ENCODE data around the gene BLZF1. TPM values are rescaled to one million over a fixed set of nuclear protein-coding genes. Genes with fewer than 3 reads are reported as not detected.

The BLZF1 gene
- polyA plus RNA-seq, 1 donor from 2014 or later: 19.9 TPM

- Histone ChIP-seq H3K27ac (ENCODE audit: low read length) (no peak overlapping the region), H3K4me3 (ENCODE audit: low read length) (no peak overlapping the region), H3K36me3 (ENCODE audit: insufficient read depth, low read length) (no peaks in the 10 kb centered on the region), H3F3A (ENCODE audit: insufficient read depth, low read length, poor library complexity, severe bottlenecking) (no peaks in the 10 kb centered on the region), H3K79me2 (replicated peaks; ENCODE audit: insufficient read depth, low read length) (peaks cover 19% of the 10 kb centered on the region), H3K4me2 (ENCODE audit: low read length) (no peak overlapping the region), H3K9me2 (ENCODE audit: insufficient read depth, low read length) (no peaks in the 10 kb centered on the region), H3K9ac (ENCODE audit: low read length) (no peak overlapping the region), H2AFZ (ENCODE audit: low read depth, low read length) (no peak overlapping the region), H4K20me1 (ENCODE audit: insufficient read depth) (no peaks in the 10 kb centered on the region), H3K9me3 (ENCODE audit: low read length) (no peaks in the 10 kb centered on the region), H3K27me3 (ENCODE audit: insufficient read depth, low read depth, low read length) (no peaks in the 10 kb centered on the region)
- TF ChIP-seq MXI1 (conservative IDR thresholded peaks at IDR 0.05; ENCODE audit: poor library complexity, severe bottlenecking) (no peak), RAD21 (conservative IDR thresholded peaks at IDR 0.05) (no peak), CTCF (IDR thresholded peaks at IDR 0.05; ENCODE audit: poor library complexity, severe bottlenecking) (no peak), POLR2AphosphoS5 (IDR thresholded peaks at IDR 0.05) (no peak), EP300 (conservative IDR thresholded peaks at IDR 0.05; ENCODE audit: poor library complexity, severe bottlenecking) (no peak), SMC3 (conservative IDR thresholded peaks at IDR 0.05; ENCODE audit: poor library complexity) (no peak), TAF1 (IDR thresholded peaks at IDR 0.05; ENCODE audit: low read depth) (no peak), REST (IDR thresholded peaks at IDR 0.05; ENCODE audit: borderline replicate concordance) (no peak), EZH2 (IDR thresholded peaks at IDR 0.05; ENCODE audit: borderline replicate concordance, insufficient read depth, low read length, poor library complexity, severe bottlenecking) (no peak)
Measured at GRCh38 chr1:169327875-169328274, 40.1 kb upstream of the BLZF1 start.

- no peak overlapping the region for H3K4me2 ChIP-seq (ENCODE audit: low read length)
- no peaks in the 10 kb centered on the region for H3K9me3 ChIP-seq (ENCODE audit: low read length)
- H3K27me3 ChIP-seq (ENCODE audit: insufficient read depth, low read depth, low read length): no peaks in the 10 kb centered on the region
- no peaks in the 10 kb centered on the region for H3K36me3 ChIP-seq (ENCODE audit: insufficient read depth, low read length)
- no peaks in the 10 kb centered on the region for H3K9me2 ChIP-seq (ENCODE audit: insufficient read depth, low read length)
- peaks cover 19% of the 10 kb centered on the region for H3K79me2 ChIP-seq (replicated peaks; ENCODE audit: insufficient read depth, low read length)
- H4K20me1 ChIP-seq (ENCODE audit: insufficient read depth): no peaks in the 10 kb centered on the region
- no peak overlapping the region for H3K9ac ChIP-seq (ENCODE audit: low read length)
- H3K27ac ChIP-seq (ENCODE audit: low read length): no peak overlapping the region
- no peak overlapping the region for H3K4me3 ChIP-seq (ENCODE audit: low read length)
- no peak overlapping the region for H2AFZ ChIP-seq (ENCODE audit: low read depth, low read length)
- no peaks in the 10 kb centered on the region for H3F3A ChIP-seq (ENCODE audit: insufficient read depth, low read length, poor library complexity, severe bottlenecking)
- TF ChIP-seq CTCF (IDR thresholded peaks at IDR 0.05; ENCODE audit: poor library complexity, severe bottlenecking): no peak
- no peak for TF ChIP-seq REST (IDR thresholded peaks at IDR 0.05; ENCODE audit: borderline replicate concordance)
- TF ChIP-seq TAF1 (IDR thresholded peaks at IDR 0.05; ENCODE audit: low read depth): no peak
- no peak for TF ChIP-seq EP300 (conservative IDR thresholded peaks at IDR 0.05; ENCODE audit: poor library complexity, severe bottlenecking)
- TF ChIP-seq EZH2 (IDR thresholded peaks at IDR 0.05; ENCODE audit: borderline replicate concordance, insufficient read depth, low read length, poor library complexity, severe bottlenecking): no peak
- TF ChIP-seq RAD21 (conservative IDR thresholded peaks at IDR 0.05): no peak
- no peak for TF ChIP-seq SMC3 (conservative IDR thresholded peaks at IDR 0.05; ENCODE audit: poor library complexity)
- TF ChIP-seq POLR2AphosphoS5 (IDR thresholded peaks at IDR 0.05): no peak
- TF ChIP-seq MXI1 (conservative IDR thresholded peaks at IDR 0.05; ENCODE audit: poor library complexity, severe bottlenecking): no peak
Measured at GRCh38 chr1:169329383-169329782, 38.6 kb upstream of the BLZF1 start.

Data from neural cell (in vitro differentiated cells).